ENCODE results near the gene GLI2.
A peak's percentile ranks its signal among the peaks of the same experiment; 100 is the strongest.

The GLI2 gene

DNA sequence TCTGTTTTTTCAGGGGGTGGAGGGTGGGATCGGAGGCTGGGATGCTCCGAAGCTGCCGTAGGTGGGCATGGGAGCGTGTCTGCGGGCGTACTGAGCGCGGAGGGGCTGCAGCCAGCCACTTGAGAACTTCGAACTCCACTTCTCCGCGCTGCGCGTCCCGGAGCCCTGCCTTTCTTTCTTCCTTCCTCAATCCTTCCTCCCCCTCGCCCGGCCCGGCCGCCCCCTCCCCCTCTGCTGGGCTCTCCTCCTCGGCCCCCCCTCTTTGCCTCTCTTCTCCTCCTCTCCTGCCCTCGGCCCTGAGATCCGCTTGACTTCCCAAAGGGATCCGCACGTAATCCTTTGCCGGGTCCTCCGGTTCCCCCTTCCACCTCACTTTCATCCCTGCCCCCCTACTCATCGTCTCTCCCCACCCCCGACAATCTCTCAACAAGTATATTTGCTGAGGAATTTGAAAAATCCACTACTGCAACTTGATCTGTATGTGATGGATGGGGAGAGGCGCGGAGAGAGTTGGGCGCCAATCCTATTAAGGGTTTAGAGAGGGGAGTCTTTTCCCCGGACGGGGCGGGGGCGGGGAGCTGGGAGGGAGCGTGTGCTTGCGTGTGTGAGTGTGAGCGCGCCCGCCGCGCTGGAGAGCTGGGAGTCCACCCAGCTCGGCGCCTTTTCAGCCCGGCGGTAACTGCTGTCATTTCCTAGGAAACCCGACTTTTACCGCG lies 1.1 kb downstream of the GLI2 start (continued):
- TF ChIP-seq, protein P1, sequence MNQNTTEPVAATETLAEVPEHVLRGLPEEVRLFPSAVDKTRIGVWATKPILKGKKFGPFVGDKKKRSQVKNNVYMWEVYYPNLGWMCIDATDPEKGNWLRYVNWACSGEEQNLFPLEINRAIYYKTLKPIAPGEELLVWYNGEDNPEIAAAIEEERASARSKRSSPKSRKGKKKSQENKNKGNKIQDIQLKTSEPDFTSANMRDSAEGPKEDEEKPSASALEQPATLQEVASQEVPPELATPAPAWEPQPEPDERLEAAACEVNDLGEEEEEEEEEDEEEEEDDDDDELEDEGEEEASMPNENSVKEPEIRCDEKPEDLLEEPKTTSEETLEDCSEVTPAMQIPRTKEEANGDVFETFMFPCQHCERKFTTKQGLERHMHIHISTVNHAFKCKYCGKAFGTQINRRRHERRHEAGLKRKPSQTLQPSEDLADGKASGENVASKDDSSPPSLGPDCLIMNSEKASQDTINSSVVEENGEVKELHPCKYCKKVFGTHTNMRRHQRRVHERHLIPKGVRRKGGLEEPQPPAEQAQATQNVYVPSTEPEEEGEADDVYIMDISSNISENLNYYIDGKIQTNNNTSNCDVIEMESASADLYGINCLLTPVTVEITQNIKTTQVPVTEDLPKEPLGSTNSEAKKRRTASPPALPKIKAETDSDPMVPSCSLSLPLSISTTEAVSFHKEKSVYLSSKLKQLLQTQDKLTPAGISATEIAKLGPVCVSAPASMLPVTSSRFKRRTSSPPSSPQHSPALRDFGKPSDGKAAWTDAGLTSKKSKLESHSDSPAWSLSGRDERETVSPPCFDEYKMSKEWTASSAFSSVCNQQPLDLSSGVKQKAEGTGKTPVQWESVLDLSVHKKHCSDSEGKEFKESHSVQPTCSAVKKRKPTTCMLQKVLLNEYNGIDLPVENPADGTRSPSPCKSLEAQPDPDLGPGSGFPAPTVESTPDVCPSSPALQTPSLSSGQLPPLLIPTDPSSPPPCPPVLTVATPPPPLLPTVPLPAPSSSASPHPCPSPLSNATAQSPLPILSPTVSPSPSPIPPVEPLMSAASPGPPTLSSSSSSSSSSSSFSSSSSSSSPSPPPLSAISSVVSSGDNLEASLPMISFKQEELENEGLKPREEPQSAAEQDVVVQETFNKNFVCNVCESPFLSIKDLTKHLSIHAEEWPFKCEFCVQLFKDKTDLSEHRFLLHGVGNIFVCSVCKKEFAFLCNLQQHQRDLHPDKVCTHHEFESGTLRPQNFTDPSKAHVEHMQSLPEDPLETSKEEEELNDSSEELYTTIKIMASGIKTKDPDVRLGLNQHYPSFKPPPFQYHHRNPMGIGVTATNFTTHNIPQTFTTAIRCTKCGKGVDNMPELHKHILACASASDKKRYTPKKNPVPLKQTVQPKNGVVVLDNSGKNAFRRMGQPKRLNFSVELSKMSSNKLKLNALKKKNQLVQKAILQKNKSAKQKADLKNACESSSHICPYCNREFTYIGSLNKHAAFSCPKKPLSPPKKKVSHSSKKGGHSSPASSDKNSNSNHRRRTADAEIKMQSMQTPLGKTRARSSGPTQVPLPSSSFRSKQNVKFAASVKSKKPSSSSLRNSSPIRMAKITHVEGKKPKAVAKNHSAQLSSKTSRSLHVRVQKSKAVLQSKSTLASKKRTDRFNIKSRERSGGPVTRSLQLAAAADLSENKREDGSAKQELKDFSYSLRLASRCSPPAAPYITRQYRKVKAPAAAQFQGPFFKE (tag by site-specific recombination; IDR thresholded peaks at IDR 0.05; ENCODE audit: borderline replicate concordance): no peak
- no peak for TF ChIP-seq KLF7 (tag by site-specific recombination; IDR thresholded peaks at IDR 0.05; ENCODE audit: borderline replicate concordance)
- no peak for TF ChIP-seq ZNF792 (tag by site-specific recombination; IDR thresholded peaks at IDR 0.05)
- no peak for TF ChIP-seq SETDB1 (IDR thresholded peaks at IDR 0.05; ENCODE audit: insufficient read length, low read length)
- TF ChIP-seq, protein P2, sequence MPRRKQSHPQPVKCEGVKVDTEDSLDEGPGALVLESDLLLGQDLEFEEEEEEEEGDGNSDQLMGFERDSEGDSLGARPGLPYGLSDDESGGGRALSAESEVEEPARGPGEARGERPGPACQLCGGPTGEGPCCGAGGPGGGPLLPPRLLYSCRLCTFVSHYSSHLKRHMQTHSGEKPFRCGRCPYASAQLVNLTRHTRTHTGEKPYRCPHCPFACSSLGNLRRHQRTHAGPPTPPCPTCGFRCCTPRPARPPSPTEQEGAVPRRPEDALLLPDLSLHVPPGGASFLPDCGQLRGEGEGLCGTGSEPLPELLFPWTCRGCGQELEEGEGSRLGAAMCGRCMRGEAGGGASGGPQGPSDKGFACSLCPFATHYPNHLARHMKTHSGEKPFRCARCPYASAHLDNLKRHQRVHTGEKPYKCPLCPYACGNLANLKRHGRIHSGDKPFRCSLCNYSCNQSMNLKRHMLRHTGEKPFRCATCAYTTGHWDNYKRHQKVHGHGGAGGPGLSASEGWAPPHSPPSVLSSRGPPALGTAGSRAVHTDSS (tag by site-specific recombination; IDR thresholded peaks at IDR 0.05): peak; percentile 69
- TF ChIP-seq ZNF324 (tag by site-specific recombination; IDR thresholded peaks at IDR 0.05): 0 out of 2 replicates have a peak, but pooled peaks have one; percentile 16
- TF ChIP-seq ZFP69B (tag by site-specific recombination; IDR thresholded peaks at IDR 0.05): no peak
- TF ChIP-seq, protein P3, sequence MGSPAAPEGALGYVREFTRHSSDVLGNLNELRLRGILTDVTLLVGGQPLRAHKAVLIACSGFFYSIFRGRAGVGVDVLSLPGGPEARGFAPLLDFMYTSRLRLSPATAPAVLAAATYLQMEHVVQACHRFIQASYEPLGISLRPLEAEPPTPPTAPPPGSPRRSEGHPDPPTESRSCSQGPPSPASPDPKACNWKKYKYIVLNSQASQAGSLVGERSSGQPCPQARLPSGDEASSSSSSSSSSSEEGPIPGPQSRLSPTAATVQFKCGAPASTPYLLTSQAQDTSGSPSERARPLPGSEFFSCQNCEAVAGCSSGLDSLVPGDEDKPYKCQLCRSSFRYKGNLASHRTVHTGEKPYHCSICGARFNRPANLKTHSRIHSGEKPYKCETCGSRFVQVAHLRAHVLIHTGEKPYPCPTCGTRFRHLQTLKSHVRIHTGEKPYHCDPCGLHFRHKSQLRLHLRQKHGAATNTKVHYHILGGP (tag by site-specific recombination; IDR thresholded peaks at IDR 0.05): no peak
- no peak for TF ChIP-seq ZSCAN30 (tag by site-specific recombination; IDR thresholded peaks at IDR 0.05)
- TF ChIP-seq SCRT2 (tag by site-specific recombination; IDR thresholded peaks at IDR 0.05): 0 out of 2 replicates have a peak, but pooled peaks have one; percentile 20
- TF ChIP-seq, protein P4, sequence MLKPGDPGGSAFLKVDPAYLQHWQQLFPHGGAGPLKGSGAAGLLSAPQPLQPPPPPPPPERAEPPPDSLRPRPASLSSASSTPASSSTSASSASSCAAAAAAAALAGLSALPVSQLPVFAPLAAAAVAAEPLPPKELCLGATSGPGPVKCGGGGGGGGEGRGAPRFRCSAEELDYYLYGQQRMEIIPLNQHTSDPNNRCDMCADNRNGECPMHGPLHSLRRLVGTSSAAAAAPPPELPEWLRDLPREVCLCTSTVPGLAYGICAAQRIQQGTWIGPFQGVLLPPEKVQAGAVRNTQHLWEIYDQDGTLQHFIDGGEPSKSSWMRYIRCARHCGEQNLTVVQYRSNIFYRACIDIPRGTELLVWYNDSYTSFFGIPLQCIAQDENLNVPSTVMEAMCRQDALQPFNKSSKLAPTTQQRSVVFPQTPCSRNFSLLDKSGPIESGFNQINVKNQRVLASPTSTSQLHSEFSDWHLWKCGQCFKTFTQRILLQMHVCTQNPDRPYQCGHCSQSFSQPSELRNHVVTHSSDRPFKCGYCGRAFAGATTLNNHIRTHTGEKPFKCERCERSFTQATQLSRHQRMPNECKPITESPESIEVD (tag by site-specific recombination; IDR thresholded peaks at IDR 0.05): no peak
- TF ChIP-seq ZNF600 (tag by site-specific recombination; IDR thresholded peaks at IDR 0.05): 0 out of 2 replicates have a peak, but pooled peaks have one; percentile 5
- TF ChIP-seq ZNF132 (tag by site-specific recombination; IDR thresholded peaks at IDR 0.05; ENCODE audit: borderline replicate concordance): no peak
- TF ChIP-seq MYNN (tag by site-specific recombination; IDR thresholded peaks at IDR 0.05; ENCODE audit: borderline replicate concordance): no peak
- TF ChIP-seq ZNF561 (tag by site-specific recombination; IDR thresholded peaks at IDR 0.05; ENCODE audit: borderline replicate concordance): 0 out of 2 replicates have a peak, but pooled peaks have one; percentile 31
- no peak for TF ChIP-seq ZNF391 (tag by site-specific recombination; IDR thresholded peaks at IDR 0.05; ENCODE audit: borderline replicate concordance, low read depth)
- TF ChIP-seq ZNF629 (tag by site-specific recombination; IDR thresholded peaks at IDR 0.05): no peak
- TF ChIP-seq KLF9 (tag by site-specific recombination; IDR thresholded peaks at IDR 0.05; ENCODE audit: low read depth): no peak
- TF ChIP-seq SP3 (tag by site-specific recombination; IDR thresholded peaks at IDR 0.05): peak; percentile 39
- no peak for TF ChIP-seq ZNF10 (tag by site-specific recombination; IDR thresholded peaks at IDR 0.05)
- no peak for TF ChIP-seq TRIM28 (IDR thresholded peaks at IDR 0.05; ENCODE audit: borderline replicate concordance, low read length)
- TF ChIP-seq, protein P5, sequence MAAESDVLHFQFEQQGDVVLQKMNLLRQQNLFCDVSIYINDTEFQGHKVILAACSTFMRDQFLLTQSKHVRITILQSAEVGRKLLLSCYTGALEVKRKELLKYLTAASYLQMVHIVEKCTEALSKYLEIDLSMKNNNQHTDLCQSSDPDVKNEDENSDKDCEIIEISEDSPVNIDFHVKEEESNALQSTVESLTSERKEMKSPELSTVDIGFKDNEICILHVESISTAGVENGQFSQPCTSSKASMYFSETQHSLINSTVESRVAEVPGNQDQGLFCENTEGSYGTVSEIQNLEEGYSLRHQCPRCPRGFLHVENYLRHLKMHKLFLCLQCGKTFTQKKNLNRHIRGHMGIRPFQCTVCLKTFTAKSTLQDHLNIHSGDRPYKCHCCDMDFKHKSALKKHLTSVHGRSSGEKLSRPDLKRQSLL (tag by site-specific recombination; IDR thresholded peaks at IDR 0.05): no peak
- TF ChIP-seq ZNF558 (tag by site-specific recombination; IDR thresholded peaks at IDR 0.05): no peak
- TF ChIP-seq, protein P6, sequence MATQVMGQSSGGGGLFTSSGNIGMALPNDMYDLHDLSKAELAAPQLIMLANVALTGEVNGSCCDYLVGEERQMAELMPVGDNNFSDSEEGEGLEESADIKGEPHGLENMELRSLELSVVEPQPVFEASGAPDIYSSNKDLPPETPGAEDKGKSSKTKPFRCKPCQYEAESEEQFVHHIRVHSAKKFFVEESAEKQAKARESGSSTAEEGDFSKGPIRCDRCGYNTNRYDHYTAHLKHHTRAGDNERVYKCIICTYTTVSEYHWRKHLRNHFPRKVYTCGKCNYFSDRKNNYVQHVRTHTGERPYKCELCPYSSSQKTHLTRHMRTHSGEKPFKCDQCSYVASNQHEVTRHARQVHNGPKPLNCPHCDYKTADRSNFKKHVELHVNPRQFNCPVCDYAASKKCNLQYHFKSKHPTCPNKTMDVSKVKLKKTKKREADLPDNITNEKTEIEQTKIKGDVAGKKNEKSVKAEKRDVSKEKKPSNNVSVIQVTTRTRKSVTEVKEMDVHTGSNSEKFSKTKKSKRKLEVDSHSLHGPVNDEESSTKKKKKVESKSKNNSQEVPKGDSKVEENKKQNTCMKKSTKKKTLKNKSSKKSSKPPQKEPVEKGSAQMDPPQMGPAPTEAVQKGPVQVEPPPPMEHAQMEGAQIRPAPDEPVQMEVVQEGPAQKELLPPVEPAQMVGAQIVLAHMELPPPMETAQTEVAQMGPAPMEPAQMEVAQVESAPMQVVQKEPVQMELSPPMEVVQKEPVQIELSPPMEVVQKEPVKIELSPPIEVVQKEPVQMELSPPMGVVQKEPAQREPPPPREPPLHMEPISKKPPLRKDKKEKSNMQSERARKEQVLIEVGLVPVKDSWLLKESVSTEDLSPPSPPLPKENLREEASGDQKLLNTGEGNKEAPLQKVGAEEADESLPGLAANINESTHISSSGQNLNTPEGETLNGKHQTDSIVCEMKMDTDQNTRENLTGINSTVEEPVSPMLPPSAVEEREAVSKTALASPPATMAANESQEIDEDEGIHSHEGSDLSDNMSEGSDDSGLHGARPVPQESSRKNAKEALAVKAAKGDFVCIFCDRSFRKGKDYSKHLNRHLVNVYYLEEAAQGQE (tag by site-specific recombination; IDR thresholded peaks at IDR 0.05): no peak
